Loucy (cell line): ENCODE data around the gene SLC30A2.

ENCODE experiments used
- H2AFZ ChIP-seq: fragments of 200-600 bp; sonication (generic); 2 replicates; pipeline ENCODE4 v1.6.0; 2016; ENCODE audit warnings: antibody characterized with exemption, mild to moderate bottlenecking, low read length, moderate library complexity
- H3F3A ChIP-seq: fragments of 200-600 bp; 2 replicates; pipeline ENCODE4 v1.6.0; 2016; ENCODE audit warnings: antibody characterized with exemption, low read depth, mild to moderate bottlenecking
- H3K27me3 ChIP-seq: fragments of 200-600 bp; sonication (generic); 2 replicates; pipeline ENCODE4 v1.6.1; 2014; ENCODE audit warnings: low read length, mild to moderate bottlenecking; ENCODE audit not compliant: insufficient read depth, poor library complexity, severe bottlenecking
- H3K36me3 ChIP-seq: fragments of 200-600 bp; sonication (generic); 2 replicates; pipeline ENCODE4 v1.6.1; 2016; ENCODE audit warnings: low read length; ENCODE audit not compliant: insufficient read depth
- H3K4me1 ChIP-seq: fragments of 200-600 bp; sonication (generic); 2 replicates; pipeline ENCODE4 v1.5.1; 2014; ENCODE audit warnings: low read length, mild to moderate bottlenecking; ENCODE audit not compliant: insufficient read depth, poor library complexity, severe bottlenecking
- H3K4me2 ChIP-seq: fragments of 200-600 bp; sonication (generic); 2 replicates; pipeline ENCODE4 v1.6.0; 2014; ENCODE audit warnings: antibody characterized with exemption, low read length, low read depth, mild to moderate bottlenecking; ENCODE audit not compliant: poor library complexity, severe bottlenecking
- H3K4me3 ChIP-seq: fragments of 200-600 bp; sonication (generic); 2 replicates; pipeline ENCODE4 v1.5.1; 2014; ENCODE audit warnings: low read length, mild to moderate bottlenecking, mixed read lengths; ENCODE audit not compliant: poor library complexity, severe bottlenecking
- H3K79me2 ChIP-seq: fragments of 200-600 bp; sonication (generic); 2 replicates; pipeline ENCODE4 v1.6.1; 2014; ENCODE audit warnings: low read length; ENCODE audit not compliant: insufficient read depth
- H3K9ac ChIP-seq: fragments of 200-600 bp; sonication (generic); 2 replicates; pipeline ENCODE4 v1.6.0; 2014; ENCODE audit warnings: mild to moderate bottlenecking, low read depth, low read length, moderate library complexity; ENCODE audit not compliant: poor library complexity, severe bottlenecking
- H3K9me2 ChIP-seq: fragments of 200-600 bp; sonication (generic); replicated peaks from 2 replicates; pipeline ENCODE4 v1.6.1; 2016; ENCODE audit warnings: low read depth, low read length, mixed read lengths
- H3K9me3 ChIP-seq: fragments of 200-600 bp; sonication (generic); 2 replicates; pipeline ENCODE4 v1.6.1; 2014; ENCODE audit warnings: mild to moderate bottlenecking, antibody characterized with exemption, low read length, low read depth; ENCODE audit not compliant: insufficient read depth
- H4K20me1 ChIP-seq: fragments of 200-600 bp; sonication (generic); 2 replicates; pipeline ENCODE4 v1.6.0; 2014; ENCODE audit warnings: antibody characterized with exemption, low read length, mild to moderate bottlenecking; ENCODE audit not compliant: insufficient read depth, poor library complexity, severe bottlenecking
- EZH2phosphoT487 ChIP-seq: fragments of 200-600 bp; IDR thresholded peaks from 2 replicates; pipeline ENCODE4 v1.6.1; 2018; ENCODE audit warnings: antibody characterized with exemption, mild to moderate bottlenecking, moderate library complexity, borderline replicate concordance
- TF ChIP-seq, protein P1 (sequence below): fragments of 200-600 bp; sonication (generic); conservative IDR thresholded peaks from 2 replicates; pipeline ENCODE4 v1.5.1; 2014; ENCODE audit warnings: mild to moderate bottlenecking, antibody characterized with exemption, low read length

SLC30A2 gene

DNA sequence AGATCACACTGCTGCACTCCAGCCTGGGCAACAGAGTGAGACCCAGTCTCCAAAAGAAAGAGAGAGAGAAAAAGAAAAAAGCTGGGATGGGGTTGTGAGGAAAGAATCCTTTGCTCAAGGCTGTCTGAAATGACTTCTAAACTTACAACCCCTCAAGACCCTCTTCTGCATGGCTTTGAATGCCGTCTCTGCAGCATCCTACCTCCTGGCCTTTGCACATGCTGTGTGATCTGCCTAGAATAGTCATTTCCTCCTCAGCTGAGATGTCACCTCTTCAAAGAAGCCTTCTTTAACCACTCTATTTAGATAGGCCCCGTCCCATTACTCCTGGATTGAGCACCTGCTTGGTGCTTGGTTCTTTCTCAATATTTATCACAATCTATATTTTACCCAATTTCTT is 38.9 kb upstream of the SLC30A2 start:
- Histone ChIP-seq H3K9me2 (no peaks in the 10 kb centered on the region), H3K4me2 (no peak overlapping the region)

GRCh38 chr1:26084091-26084561 is 38.2 kb upstream of the SLC30A2 start:
- Histone ChIP-seq H2AFZ (no peak overlapping the region), H3K4me3 (no peak overlapping the region), H3F3A (no peaks in the 10 kb centered on the region), H3K36me3 (no peaks in the 10 kb centered on the region), H4K20me1 (no peaks in the 10 kb centered on the region), H3K27me3 (no peaks in the 10 kb centered on the region), H3K79me2 (no peaks in the 10 kb centered on the region), H3K9ac (no peak overlapping the region), H3K9me2 (no peaks in the 10 kb centered on the region), H3K4me2 (no peak overlapping the region), H3K9me3 (no peaks in the 10 kb centered on the region), H3K4me1 (no peaks in the 10 kb centered on the region)
- TF ChIP-seq, protein P1, sequence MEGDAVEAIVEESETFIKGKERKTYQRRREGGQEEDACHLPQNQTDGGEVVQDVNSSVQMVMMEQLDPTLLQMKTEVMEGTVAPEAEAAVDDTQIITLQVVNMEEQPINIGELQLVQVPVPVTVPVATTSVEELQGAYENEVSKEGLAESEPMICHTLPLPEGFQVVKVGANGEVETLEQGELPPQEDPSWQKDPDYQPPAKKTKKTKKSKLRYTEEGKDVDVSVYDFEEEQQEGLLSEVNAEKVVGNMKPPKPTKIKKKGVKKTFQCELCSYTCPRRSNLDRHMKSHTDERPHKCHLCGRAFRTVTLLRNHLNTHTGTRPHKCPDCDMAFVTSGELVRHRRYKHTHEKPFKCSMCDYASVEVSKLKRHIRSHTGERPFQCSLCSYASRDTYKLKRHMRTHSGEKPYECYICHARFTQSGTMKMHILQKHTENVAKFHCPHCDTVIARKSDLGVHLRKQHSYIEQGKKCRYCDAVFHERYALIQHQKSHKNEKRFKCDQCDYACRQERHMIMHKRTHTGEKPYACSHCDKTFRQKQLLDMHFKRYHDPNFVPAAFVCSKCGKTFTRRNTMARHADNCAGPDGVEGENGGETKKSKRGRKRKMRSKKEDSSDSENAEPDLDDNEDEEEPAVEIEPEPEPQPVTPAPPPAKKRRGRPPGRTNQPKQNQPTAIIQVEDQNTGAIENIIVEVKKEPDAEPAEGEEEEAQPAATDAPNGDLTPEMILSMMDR, result no peak
- no peak for TF ChIP-seq EZH2phosphoT487

More for the DNA sequence above, 38.9 kb upstream of the SLC30A2 start:
- H3K9me3 ChIP-seq, result no peaks in the 10 kb centered on the region
- H3K36me3 ChIP-seq, result no peaks in the 10 kb centered on the region
- H3K4me1 ChIP-seq, result no peaks in the 10 kb centered on the region
- H3K79me2 ChIP-seq, result no peaks in the 10 kb centered on the region
- H3K4me3 ChIP-seq, result no peak overlapping the region
- no peaks in the 10 kb centered on the region for H4K20me1 ChIP-seq
- TF ChIP-seq EZH2phosphoT487, result no peak
- TF ChIP-seq, protein P1, result no peak
- H3K27me3 ChIP-seq, result no peaks in the 10 kb centered on the region
- no peak overlapping the region for H2AFZ ChIP-seq
- H3K9ac ChIP-seq, result no peak overlapping the region
- H3F3A ChIP-seq, result no peaks in the 10 kb centered on the region

DNA sequence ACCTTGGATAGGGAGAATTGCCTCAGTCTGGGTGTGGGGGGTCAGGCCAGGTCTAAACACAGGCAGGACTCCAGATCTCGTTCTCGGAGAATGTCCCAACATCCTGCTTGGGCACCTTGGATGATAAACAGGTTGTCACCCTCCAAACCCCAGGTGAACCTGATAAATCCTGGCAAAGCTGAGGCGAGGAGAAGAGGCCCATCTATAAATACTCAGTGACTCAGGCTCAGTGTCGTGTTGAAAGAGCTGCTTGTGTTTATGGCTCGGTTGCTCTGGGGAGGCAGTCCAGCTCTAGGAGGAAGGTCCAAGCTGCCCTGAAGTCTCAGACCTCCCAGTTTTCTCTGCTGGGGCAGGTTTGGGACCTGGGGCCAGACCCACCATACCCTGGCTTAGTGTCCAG is 37.3 kb upstream of the SLC30A2 start:
- Histone ChIP-seq H3K4me1 (no peaks in the 10 kb centered on the region), H3F3A (no peaks in the 10 kb centered on the region), H3K9me3 (no peaks in the 10 kb centered on the region), H4K20me1 (no peaks in the 10 kb centered on the region), H3K9ac (no peak overlapping the region), H3K4me2 (no peak overlapping the region), H3K9me2 (no peaks in the 10 kb centered on the region), H3K79me2 (no peaks in the 10 kb centered on the region), H3K4me3 (no peak overlapping the region), H2AFZ (no peak overlapping the region), H3K36me3 (no peaks in the 10 kb centered on the region), H3K27me3 (no peaks in the 10 kb centered on the region)
- no peak for TF ChIP-seq EZH2phosphoT487
- TF ChIP-seq, protein P1, result no peak
